Stimulated activated CD8-positive, alpha-beta memory T cell treated with anti-CD3 and anti-CD28 coated beads, Interleukin-7, amount 100 ng/mL, for 4 hours (primary cell): ENCODE measurements around the gene VPREB3.
"Not testable (repeated sequence)": the region's sequence is repeated elsewhere in the genome, so short reads cannot be mapped to it uniquely, and the experiment has no call there.

ENCODE experiments used
- DNase-seq, 2 donors: peaks; one replicate each; pipeline ENCODE4 v3.0.0-alpha.2; 2020; ENCODE audit warnings: low read depth in 2 of 2

Gene VPREB3

GRCh38 chr22:23742505-23743264, 11.5 kb downstream of the VPREB3 start:
- no peak for DNase-seq

- DNase-seq, result no peak
These were observed 16.5 kb downstream of the VPREB3 start for GRCh38 chr22:23737696-23738095.

DNA sequence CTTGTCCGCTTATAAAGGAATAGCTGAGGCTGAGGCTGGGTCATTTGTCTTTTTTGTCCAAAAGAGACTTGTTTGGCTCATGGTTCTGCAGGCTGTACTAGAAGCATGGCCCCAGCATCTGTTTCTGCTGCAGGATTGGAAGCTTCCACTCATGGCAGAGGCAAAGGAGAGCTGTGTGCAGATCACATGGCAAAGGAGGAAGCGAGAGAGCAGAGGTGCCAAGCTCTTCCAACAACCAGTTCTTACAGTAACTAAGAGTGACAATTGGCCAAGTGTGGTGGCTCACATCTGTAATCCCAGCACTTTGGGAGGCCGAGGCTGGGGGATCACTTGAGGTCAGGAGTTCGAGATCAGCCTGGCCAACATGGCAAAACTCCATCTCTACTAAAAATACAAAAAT, 26.1 kb downstream of the VPREB3 start:
- DNase-seq, result not testable (repeated sequence)

DNA sequence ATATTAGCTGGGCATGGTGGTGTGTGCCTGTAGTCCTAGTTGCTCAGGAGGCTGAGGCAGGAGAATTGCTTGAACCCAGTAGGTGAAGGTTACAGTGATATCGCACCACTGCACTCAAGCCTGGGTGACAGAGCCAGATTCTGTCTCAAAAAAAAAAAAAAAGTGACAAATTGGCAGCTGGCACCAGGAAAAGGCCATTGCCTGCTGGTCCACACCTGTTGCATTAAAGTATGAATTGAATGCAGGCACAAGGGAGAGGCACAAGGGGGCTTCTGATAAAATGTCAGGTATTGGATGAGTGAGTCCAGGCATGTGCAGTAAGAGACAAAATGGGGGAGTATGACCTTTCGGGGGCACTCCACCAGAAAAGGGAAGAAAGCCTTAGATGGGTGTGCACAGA, 31.5 kb downstream of the VPREB3 start:
- DNase-seq, result no peak

- no peak for DNase-seq
These were observed 32.1 kb downstream of the VPREB3 start for GRCh38 chr22:23722160-23722559.

- DNase-seq, result no peak
These were observed 33.4 kb downstream of the VPREB3 start for GRCh38 chr22:23720855-23721254.

GRCh38 chr22:23718371-23719165, 35.7 kb downstream of the VPREB3 start:
- no peak for DNase-seq

DNA sequence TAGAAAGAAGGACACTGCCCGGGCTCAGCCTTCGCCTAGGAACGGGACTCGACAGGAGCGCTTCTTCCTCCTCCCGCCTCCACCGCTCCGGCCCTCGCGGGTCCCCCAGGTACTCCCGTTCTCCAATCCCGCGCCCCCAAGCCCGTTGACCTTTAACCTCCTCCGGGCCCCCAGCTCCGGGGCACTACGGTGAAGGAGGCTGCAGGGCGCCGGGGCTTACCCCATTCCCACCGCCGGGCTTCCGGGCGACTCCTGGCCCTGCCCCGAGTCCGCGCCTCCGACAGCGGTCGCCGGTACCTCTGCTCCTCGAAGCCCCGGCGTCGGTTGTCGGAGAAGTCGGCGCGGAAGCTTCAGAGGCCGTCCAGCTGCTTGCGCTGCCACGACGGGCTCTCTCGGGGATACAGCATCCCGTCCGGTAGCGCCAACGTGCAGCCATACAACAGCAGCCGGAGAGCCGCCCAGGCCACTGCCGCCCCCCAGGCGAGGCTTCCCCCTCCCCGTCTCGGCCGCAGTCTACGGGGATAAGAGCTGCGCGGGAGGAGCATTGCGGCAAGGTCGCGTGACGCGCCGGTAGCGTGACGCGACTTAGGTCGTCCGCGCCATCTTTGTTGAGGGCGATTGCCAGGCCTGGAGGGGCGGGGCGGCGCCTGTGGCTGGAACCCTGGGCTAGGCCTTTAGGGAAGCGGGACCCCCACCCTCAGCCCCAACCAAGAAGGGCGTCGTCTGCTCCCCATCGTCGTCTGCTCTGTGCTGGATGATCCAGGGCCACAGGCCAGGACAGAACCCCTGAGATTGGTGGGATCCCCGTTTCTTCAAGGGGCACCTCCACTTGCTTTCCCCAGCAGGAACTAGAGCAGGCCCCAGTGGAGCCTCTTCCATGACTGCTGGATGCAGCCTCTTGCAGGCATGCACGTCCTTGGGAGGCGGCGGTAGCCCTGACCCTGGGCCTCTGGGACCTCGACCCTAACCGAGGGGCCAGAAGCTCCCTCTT, 37.1 kb downstream of the VPREB3 start:
- DNase-seq, result peak; percentile 63 to 69

DNA sequence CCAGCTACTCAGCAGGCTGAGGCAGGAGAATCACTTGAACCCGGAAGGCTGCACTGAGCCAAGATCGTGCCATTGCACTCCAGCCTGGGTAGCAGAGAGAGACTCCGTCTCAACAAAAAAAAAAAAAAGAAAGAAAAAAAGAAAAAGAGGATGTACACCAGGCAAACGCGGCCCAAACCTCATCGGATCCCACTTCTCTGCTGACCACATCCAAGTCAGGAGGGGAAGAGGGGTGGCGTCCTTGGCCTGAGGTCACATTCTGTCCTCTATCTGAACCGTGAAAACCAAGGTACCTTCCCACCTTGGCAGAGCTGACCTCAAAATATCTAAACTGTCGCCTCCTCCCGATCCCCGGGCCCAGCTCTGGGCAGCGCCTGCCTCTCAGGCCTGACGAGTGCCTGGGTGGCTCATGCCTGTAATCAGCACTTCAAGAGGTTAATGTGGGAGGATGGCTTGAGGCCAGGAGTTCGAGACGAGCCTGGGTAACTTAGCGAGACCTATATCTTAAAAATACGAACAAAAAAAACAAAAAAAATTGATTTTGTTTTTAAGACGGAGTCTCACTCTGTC, 38.3 kb downstream of the VPREB3 start:
- no peak for DNase-seq

- no peak for DNase-seq
These were observed 39.3 kb downstream of the VPREB3 start for GRCh38 chr22:23714596-23715578.

GRCh38 chr22:23713696-23714595, 40.3 kb downstream of the VPREB3 start:
- no peak for DNase-seq

GRCh38 chr22:23712256-23712655, 42.0 kb downstream of the VPREB3 start:
- DNase-seq, result no peak

- no peak for DNase-seq
These were observed 45.1 kb downstream of the VPREB3 start for GRCh38 chr22:23709107-23709506.

GRCh38 chr22:23708270-23708669, 46.0 kb downstream of the VPREB3 start:
- no peak for DNase-seq

GRCh38 chr22:23705358-23705757, 48.9 kb downstream of the VPREB3 start:
- no peak for DNase-seq

DNA sequence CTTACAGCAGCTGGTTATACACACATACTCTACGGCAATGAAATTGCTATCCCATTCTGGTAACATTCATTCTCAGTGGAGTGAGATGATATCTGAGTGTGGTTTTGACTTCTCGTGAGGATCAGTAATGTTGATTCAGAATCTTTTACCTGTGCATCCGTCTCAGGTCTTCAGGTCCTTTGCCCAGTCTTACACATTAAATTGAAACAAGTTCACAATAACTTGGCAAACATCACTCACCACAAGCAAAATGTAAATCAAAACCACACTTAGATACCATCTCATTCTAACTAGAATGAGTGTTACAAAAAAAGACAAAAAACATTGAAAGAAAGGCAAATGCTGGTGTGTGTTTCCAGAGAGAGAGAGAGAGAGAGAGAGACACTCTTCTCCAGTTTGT, 49.4 kb downstream of the VPREB3 start:
- no peak for DNase-seq

DNA sequence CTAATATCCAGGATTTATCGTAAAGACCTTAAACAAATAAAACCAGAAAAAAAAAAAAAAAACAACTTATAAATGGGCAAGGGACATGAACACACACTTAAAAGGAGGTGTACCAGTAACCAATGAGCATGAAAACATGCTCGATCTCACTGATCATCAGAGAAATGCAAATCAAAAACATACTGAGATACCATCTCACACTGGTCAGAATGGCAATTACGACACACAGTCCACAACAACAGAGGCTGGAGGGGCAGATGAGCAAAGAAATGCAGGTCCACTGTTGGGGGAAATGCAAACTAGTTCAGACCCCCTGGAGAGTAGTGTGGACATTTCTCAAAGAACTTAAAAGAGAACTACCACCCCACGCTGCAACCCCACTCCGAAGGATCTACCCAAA, 50.2 kb downstream of the VPREB3 start:
- no peak for DNase-seq
